Neutrophil (primary cell): ENCODE measurements around the gene ZG16.
A peak's percentile ranks its signal among the peaks of the same experiment; 100 is the strongest.

Experiments used
- H3K27ac ChIP-seq: fragments of 200-600 bp; sonication (generic); 2 replicates; pipeline ENCODE4 v1.5.1; 2016; ENCODE audit warnings: mild to moderate bottlenecking, moderate library complexity
- H3K27me3 ChIP-seq: fragments of 200-600 bp; sonication (generic); 2 replicates; pipeline ENCODE4 v1.6.0; 2016; ENCODE audit warnings: mild to moderate bottlenecking
- H3K36me3 ChIP-seq: fragments of 200-600 bp; sonication (generic); 2 replicates; pipeline ENCODE4 v1.5.1; 2017
- H3K4me1 ChIP-seq, 2 experiments: fragments of 200-600 bp in 1 of 2; sonication (generic) in 1 of 2; 1 replicate in 1 of 2; 2 replicates in 1 of 2; pipeline versions ENCODE4 v1.5.1 to v1.6.1; 2013 to 2016; ENCODE audit warnings: low read depth in 1 of 2, low read length in 1 of 2, mild to moderate bottlenecking in 1 of 2, moderate library complexity in 1 of 2; ENCODE audit not compliant: control insufficient read depth in 1 of 2, insufficient read depth in 1 of 2
- H3K4me3 ChIP-seq, 2 experiments: fragments of 200-600 bp in 1 of 2; sonication (generic) in 1 of 2; 1 replicate in 1 of 2; 2 replicates in 1 of 2; pipeline ENCODE4 v1.5.1; 2013 to 2016; ENCODE audit warnings: low read depth in 1 of 2, low read length in 1 of 2, mild to moderate bottlenecking in 1 of 2, moderate library complexity in 1 of 2
- H3K9me3 ChIP-seq: fragments of 200-600 bp; sonication (generic); 2 replicates; pipeline ENCODE4 v1.5.1; 2016
- CTCF ChIP-seq: fragments of 200-600 bp; sonication (generic); IDR thresholded peaks from 2 replicates; pipeline ENCODE4 v1.5.1; 2016; ENCODE audit warnings: antibody characterized with exemption

The ZG16 gene

GRCh38 chr16:29809031-29809747 is 31.1 kb downstream of the ZG16 start:
- H3K27me3 ChIP-seq: peaks cover 31% of the 10 kb centered on the region
- H3K4me1 ChIP-seq: peaks cover 55 to 64% of the 10 kb centered on the region in 2 experiments
- TF ChIP-seq CTCF: no peak
- peaks cover 21% of the 10 kb centered on the region for H3K36me3 ChIP-seq
- peak overlapping the region; percentile 93 for H3K27ac ChIP-seq
- H3K9me3 ChIP-seq: no peaks in the 10 kb centered on the region
- no peak overlapping the region for H3K4me3 ChIP-seq

GRCh38 chr16:29809850-29810698 is 32.0 kb downstream of the ZG16 start:
- H3K36me3 ChIP-seq: peaks cover 21% of the 10 kb centered on the region
- TF ChIP-seq CTCF: no peak
- no peak overlapping the region for H3K27ac ChIP-seq
- H3K9me3 ChIP-seq: no peaks in the 10 kb centered on the region
- no peak overlapping the region for H3K4me3 ChIP-seq
- peaks cover 53 to 62% of the 10 kb centered on the region in 2 experiments for H3K4me1 ChIP-seq
- peaks cover 36% of the 10 kb centered on the region for H3K27me3 ChIP-seq

GRCh38 chr16:29810699-29811169 is 32.7 kb downstream of the ZG16 start:
- TF ChIP-seq CTCF: no peak
- no peaks in the 10 kb centered on the region for H3K9me3 ChIP-seq
- H3K27ac ChIP-seq: peak overlapping the region; percentile 46
- H3K4me1 ChIP-seq: peaks cover 60 to 67% of the 10 kb centered on the region in 2 experiments
- peak overlapping the region; percentile 63 to 73 for H3K4me3 ChIP-seq
- H3K27me3 ChIP-seq: peaks cover 38% of the 10 kb centered on the region
- H3K36me3 ChIP-seq: peaks cover 21% of the 10 kb centered on the region

- Histone ChIP-seq H3K9me3 (no peaks in the 10 kb centered on the region), H3K27me3 (peaks cover 38% of the 10 kb centered on the region), H3K36me3 (peaks cover 21% of the 10 kb centered on the region), H3K4me1 (peaks cover 60 to 68% of the 10 kb centered on the region in 2 experiments), H3K27ac (peak overlapping the region; percentile 46), H3K4me3 (peak overlapping the region; percentile 63 to 73)
- no peak for TF ChIP-seq CTCF
Measured at GRCh38 chr16:29811170-29811895, 33.3 kb downstream of the ZG16 start.

- peaks cover 38% of the 10 kb centered on the region for H3K27me3 ChIP-seq
- no peak for TF ChIP-seq CTCF
- peaks cover 21% of the 10 kb centered on the region for H3K36me3 ChIP-seq
- peak within 1 kb of the TSS; percentile 63 to 73 for H3K4me3 ChIP-seq
- peak within 1 kb of the TSS; percentile 46 for H3K27ac ChIP-seq
- peaks cover 67 to 75% of the 10 kb centered on the region in 2 experiments for H3K4me1 ChIP-seq
- H3K9me3 ChIP-seq: no peaks in the 10 kb centered on the region
Measured at GRCh38 chr16:29811896-29812665, 34.0 kb downstream of the ZG16 start, which contains the start of gene PRRT2. Gene PRRT2, plus strand, starts transcription at chr16:29812193. Its CDS starts 862 bp downstream, at chr16:29813055.
